Measurements from ENCODE around the gene VPS36.

Gene VPS36

GRCh38 chr13:52461265-52461664 is 10.8 kb upstream of the VPS36 start:
- peak overlapping the region in 8 of 11 experiments; percentile 0 to 15 (median 8); a peak in 9 of 22 replicates for H3K4me2 ChIP-seq
- H3K9ac ChIP-seq: no peak overlapping the region
- no peak overlapping the region for H3K27ac ChIP-seq
- peaks cover 12 to 53% (median 38%) of the 10 kb centered on the region in 10 experiments for H3K4me1 ChIP-seq
- no peak for TF ChIP-seq Cebpa-rat (IDR thresholded peaks at IDR 0.05)
- 0 out of 22 replicates have a peak, but pooled peaks cover 0 to 1% (median 0%) of the 10 kb centered on the region in 11 experiments for H3K9me3 ChIP-seq (replicated peaks in 1 of 11)
- H4K20me1 ChIP-seq: peaks cover 0 to 71% (median 39%) of the 10 kb centered on the region in 11 experiments; a peak in 14 of 22 replicates
- H3K36me3 ChIP-seq: peaks cover 65 to 99% (median 94%) of the 10 kb centered on the region in 11 experiments
- H3K4me3 ChIP-seq: no peak overlapping the region
- H3K27me3 ChIP-seq: no peaks in the 10 kb centered on the region

- peaks cover 51 to 83% (median 80%) of the 10 kb centered on the region in 11 experiments for H3K36me3 ChIP-seq
- no peaks in the 10 kb centered on the region for H3K27me3 ChIP-seq
- no peak overlapping the region for H3K4me3 ChIP-seq
- H3K4me2 ChIP-seq: peak overlapping the region in 1 of 11 experiments; percentile 2; a peak in 1 of 22 replicates
- no peak for TF ChIP-seq Cebpa-rat (IDR thresholded peaks at IDR 0.05)
- H4K20me1 ChIP-seq: peaks cover 0 to 71% (median 41%) of the 10 kb centered on the region in 11 experiments; a peak in 14 of 22 replicates
- H3K9ac ChIP-seq: no peak overlapping the region
- H3K9me3 ChIP-seq (replicated peaks in 1 of 11): no peaks in the 10 kb centered on the region
- no peak overlapping the region for H3K27ac ChIP-seq
- peaks cover 14 to 57% (median 40%) of the 10 kb centered on the region in 10 experiments for H3K4me1 ChIP-seq
Observed at GRCh38 chr13:52459668-52460067, 9.2 kb upstream of the VPS36 start.

GRCh38 chr13:52455677-52456041 is 5.2 kb upstream of the VPS36 start:
- Histone ChIP-seq H3K27ac (peak overlapping the region; percentile 76 to 98 (median 94)), H3K27me3 (no peaks in the 10 kb centered on the region), H3K4me1 (peaks cover 26 to 61% (median 47%) of the 10 kb centered on the region in 10 experiments), H4K20me1 (peaks cover 0 to 38% (median 18%) of the 10 kb centered on the region in 11 experiments; a peak in 14 of 22 replicates), H3K9ac (peak overlapping the region; percentile 87 to 97 (median 90)), H3K36me3 (peaks cover 14 to 43% (median 40%) of the 10 kb centered on the region in 11 experiments), H3K4me2 (peak overlapping the region; percentile 74 to 94 (median 83)), H3K9me3 (replicated peaks in 1 of 11) (no peaks in the 10 kb centered on the region), H3K4me3 (peak overlapping the region; percentile 67 to 84 (median 74))
- TF ChIP-seq Cebpa-rat (IDR thresholded peaks at IDR 0.05): no peak

GRCh38 chr13:52454820-52455676 is 4.6 kb upstream of the VPS36 start, which contains the start of gene CKAP2:
Gene CKAP2 (plus strand): TSS chr13:52455478. CDS start chr13:52455557, 79 bp downstream.
- Histone ChIP-seq H3K4me1 (peaks cover 26 to 61% (median 46%) of the 10 kb centered on the region in 10 experiments), H3K27ac (peak within 1 kb of the TSS; percentile 76 to 98 (median 94))
- no peak for TF ChIP-seq Cebpa-rat (IDR thresholded peaks at IDR 0.05)

GRCh38 chr13:52454459-52454819 is 4.0 kb upstream of the VPS36 start:
- Histone ChIP-seq H3K36me3 (peaks cover 9 to 30% (median 28%) of the 10 kb centered on the region in 11 experiments; a peak in 21 of 22 replicates), H3K4me1 (peaks cover 26 to 56% (median 45%) of the 10 kb centered on the region in 10 experiments), H4K20me1 (peaks cover 0 to 30% (median 16%) of the 10 kb centered on the region in 11 experiments; a peak in 15 of 22 replicates), H3K4me2 (peak overlapping the region; percentile 91 to 99 (median 98)), H3K27ac (peak overlapping the region in 10 of 11 experiments; percentile 88 to 98 (median 94); a peak in 20 of 22 replicates), H3K9ac (peak overlapping the region; percentile 87 to 97 (median 90)), H3K27me3 (no peaks in the 10 kb centered on the region), H3K4me3 (peak overlapping the region; percentile 67 to 84 (median 74)), H3K9me3 (replicated peaks in 1 of 11) (no peaks in the 10 kb centered on the region)
- no peak for TF ChIP-seq Cebpa-rat (IDR thresholded peaks at IDR 0.05)

More at GRCh38 chr13:52454820-52455676, 4.6 kb upstream of the VPS36 start, which contains the start of gene CKAP2:
- H3K4me3 ChIP-seq: peak within 1 kb of the TSS; percentile 67 to 84 (median 74)
- no peaks in the 10 kb centered on the region for H3K27me3 ChIP-seq
- H4K20me1 ChIP-seq: peaks cover 0 to 32% (median 18%) of the 10 kb centered on the region in 11 experiments; a peak in 14 of 22 replicates
- no peaks in the 10 kb centered on the region for H3K9me3 ChIP-seq (replicated peaks in 1 of 11)
- H3K9ac ChIP-seq: peak within 1 kb of the TSS; percentile 87 to 97 (median 90)
- peak within 1 kb of the TSS; percentile 91 to 99 (median 98) for H3K4me2 ChIP-seq
- H3K36me3 ChIP-seq: peaks cover 12 to 37% (median 34%) of the 10 kb centered on the region in 11 experiments; a peak in 21 of 22 replicates

GRCh38 chr13:52452470-52452869 is 2.0 kb upstream of the VPS36 start:
- Histone ChIP-seq H4K20me1 (peaks cover 11 to 37% (median 29%) of the 10 kb centered on the region in 11 experiments; a peak in 21 of 22 replicates), H3K27me3 (no peaks in the 10 kb centered on the region), H3K9me3 (replicated peaks in 1 of 11) (no peaks in the 10 kb centered on the region), H3K36me3 (peaks cover 0 to 26% (median 15%) of the 10 kb centered on the region in 11 experiments; a peak in 17 of 22 replicates), H3K9ac (no peak overlapping the region), H3K4me2 (no peak overlapping the region), H3K4me3 (no peak overlapping the region), H3K4me1 (peaks cover 44 to 57% (median 55%) of the 10 kb centered on the region in 10 experiments), H3K27ac (no peak overlapping the region)
- no peak for TF ChIP-seq Cebpa-rat (IDR thresholded peaks at IDR 0.05)

GRCh38 chr13:52451135-52451804 is 836 bp upstream of the VPS36 start:
- Histone ChIP-seq H3K9ac (peak overlapping the region in 2 of 11 experiments; percentile 99; a peak in 4 of 22 replicates), H3K4me1 (peaks cover 40 to 48% (median 45%) of the 10 kb centered on the region in 10 experiments), H3K36me3 (peaks cover 2 to 28% (median 14%) of the 10 kb centered on the region in 11 experiments; a peak in 18 of 22 replicates), H3K27ac (no peak overlapping the region), H3K4me3 (0 out of 20 replicates have a peak overlapping the region, but pooled peaks of 1 of the 10 experiments have one; percentile 83), H3K27me3 (no peaks in the 10 kb centered on the region), H3K4me2 (peak overlapping the region; percentile 9 to 79 (median 57); a peak in 16 of 22 replicates), H4K20me1 (peaks cover 18 to 42% (median 36%) of the 10 kb centered on the region in 11 experiments; a peak in 21 of 22 replicates), H3K9me3 (replicated peaks in 1 of 11) (no peaks in the 10 kb centered on the region)
- no peak for TF ChIP-seq Cebpa-rat (IDR thresholded peaks at IDR 0.05)

- Histone ChIP-seq H3K9me3 (replicated peaks in 1 of 11) (no peaks in the 10 kb centered on the region), H3K4me3 (peak overlapping the region; percentile 74 to 92 (median 86); a peak in 13 of 20 replicates), H3K27ac (peak overlapping the region in 6 of 11 experiments; percentile 99; a peak in 9 of 22 replicates), H3K4me1 (peaks cover 37 to 46% (median 43%) of the 10 kb centered on the region in 10 experiments), H3K9ac (peak overlapping the region; percentile 98 to 100 (median 99); a peak in 15 of 22 replicates), H4K20me1 (peaks cover 18 to 42% (median 39%) of the 10 kb centered on the region in 11 experiments; a peak in 21 of 22 replicates), H3K4me2 (peak overlapping the region; percentile 9 to 79 (median 57); a peak in 19 of 22 replicates), H3K27me3 (no peaks in the 10 kb centered on the region), H3K36me3 (peaks cover 7 to 33% (median 19%) of the 10 kb centered on the region in 11 experiments; a peak in 19 of 22 replicates)
- no peak for TF ChIP-seq Cebpa-rat (IDR thresholded peaks at IDR 0.05)
Observed at GRCh38 chr13:52450793-52451116, 321 bp upstream of the VPS36 start.

Data from BLaER1 treated with 17β-estradiol and CSF1 and Interleukin-3, amounts not matched to agents 10 nM and 100 nM (cell line).